Measurements from ENCODE around the gene ESRRB. TPM values are rescaled to one million over a fixed set of nuclear protein-coding genes. Genes with fewer than 3 reads are reported as not detected.

Gene ESRRB
- total RNA-seq, 2 donors from 2014 or later = 0.10 to 0.21 TPM

GRCh38 chr14:76394569-76394968 is 18.6 kb downstream of the ESRRB start:
- no peak overlapping the region for H3K4me3 ChIP-seq
- no peaks in the 10 kb centered on the region for H3K36me3 ChIP-seq
- H3K27me3 ChIP-seq = no peaks in the 10 kb centered on the region
- intact Hi-C loops (cut with DNase I) = no loop called here
- TF ChIP-seq CTCF (IDR thresholded peaks at IDR 0.05) = no peak
- no peak for DNase-seq
- H3K9me3 ChIP-seq = no peaks in the 10 kb centered on the region
- no peaks in the 10 kb centered on the region for H3K4me1 ChIP-seq
- no peak overlapping the region for H3K9ac ChIP-seq (ENCODE audit: low read depth in 2 of 2, low read length in 2 of 2)
- H3K27ac ChIP-seq = no peak overlapping the region

- Histone ChIP-seq H3K27ac (no peak overlapping the region), H3K36me3 (no peaks in the 10 kb centered on the region), H3K4me3 (no peak overlapping the region), H3K9me3 (no peaks in the 10 kb centered on the region), H3K4me1 (no peaks in the 10 kb centered on the region), H3K9ac (ENCODE audit: low read depth in 2 of 2, low read length in 2 of 2) (no peak overlapping the region), H3K27me3 (no peaks in the 10 kb centered on the region)
- no peak for TF ChIP-seq CTCF (IDR thresholded peaks at IDR 0.05)
- DNase-seq = no peak
- intact Hi-C loops (cut with DNase I) = no loop called here
Measured at GRCh38 chr14:76395161-76395560, 19.2 kb downstream of the ESRRB start.

GRCh38 chr14:76396714-76397187 is 20.8 kb downstream of the ESRRB start:
- Histone ChIP-seq H3K4me1 (no peaks in the 10 kb centered on the region), H3K9ac (ENCODE audit: low read depth in 2 of 2, low read length in 2 of 2) (no peak overlapping the region), H3K9me3 (no peaks in the 10 kb centered on the region), H3K27ac (no peak overlapping the region), H3K27me3 (no peaks in the 10 kb centered on the region), H3K36me3 (no peaks in the 10 kb centered on the region), H3K4me3 (no peak overlapping the region)
- no peak for TF ChIP-seq CTCF (IDR thresholded peaks at IDR 0.05)
- no peak for DNase-seq
- intact Hi-C loops (cut with DNase I) = no loop called here

GRCh38 chr14:76405627-76406026 is 29.7 kb downstream of the ESRRB start:
- H3K4me1 ChIP-seq = no peaks in the 10 kb centered on the region
- H3K9me3 ChIP-seq = no peaks in the 10 kb centered on the region
- DNase-seq = no peak
- intact Hi-C loops (cut with DNase I) = no loop called here
- H3K27ac ChIP-seq = no peak overlapping the region
- no peaks in the 10 kb centered on the region for H3K36me3 ChIP-seq
- TF ChIP-seq CTCF (IDR thresholded peaks at IDR 0.05) = no peak
- no peak overlapping the region for H3K9ac ChIP-seq (ENCODE audit: low read depth in 2 of 2, low read length in 2 of 2)
- H3K4me3 ChIP-seq = no peak overlapping the region
- no peaks in the 10 kb centered on the region for H3K27me3 ChIP-seq

GRCh38 chr14:76407449-76408150 is 31.7 kb downstream of the ESRRB start:
- Histone ChIP-seq H3K27me3 (no peaks in the 10 kb centered on the region), H3K9me3 (no peaks in the 10 kb centered on the region), H3K4me1 (no peaks in the 10 kb centered on the region), H3K36me3 (no peaks in the 10 kb centered on the region), H3K4me3 (no peak overlapping the region), H3K9ac (ENCODE audit: low read depth in 2 of 2, low read length in 2 of 2) (no peak overlapping the region), H3K27ac (no peak overlapping the region)
- intact Hi-C loops (cut with DNase I) = no loop called here
- no peak for DNase-seq
- TF ChIP-seq CTCF (IDR thresholded peaks at IDR 0.05) = no peak

Measured in colonic mucosa (tissue), 4 donors.